Measurements from ENCODE around the gene NOL11. TPM values are rescaled to one million over a fixed set of nuclear protein-coding genes. Genes with fewer than 3 reads are reported as not detected.

The NOL11 gene
- total and polyA plus RNA-seq, 2 of the 8 experiments (the other 6 are each of a cell fraction or from before 2014, with no cell fraction given) = 58.0 to 97.2 TPM

DNA sequence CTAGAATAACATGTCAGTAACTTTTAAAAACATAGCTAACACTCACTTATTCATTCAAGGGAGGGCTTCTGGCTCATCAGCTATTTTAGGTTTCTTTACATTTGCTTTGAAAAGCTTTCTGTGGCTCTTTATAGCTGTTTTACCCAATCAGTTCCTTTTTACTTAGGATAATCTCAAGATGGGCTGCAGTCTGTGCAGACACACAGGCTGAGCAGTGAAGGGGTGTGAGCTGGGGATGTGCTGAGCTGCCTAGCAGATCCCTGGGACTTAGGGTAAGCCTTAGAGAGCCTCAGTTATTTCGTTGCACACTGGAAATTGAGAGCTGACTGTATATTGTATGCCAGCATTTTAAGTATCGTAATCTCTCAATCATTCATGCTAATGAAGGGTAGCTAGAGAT is 30.2 kb upstream of the NOL11 start (continued):
- TF ChIP-seq, protein P1, sequence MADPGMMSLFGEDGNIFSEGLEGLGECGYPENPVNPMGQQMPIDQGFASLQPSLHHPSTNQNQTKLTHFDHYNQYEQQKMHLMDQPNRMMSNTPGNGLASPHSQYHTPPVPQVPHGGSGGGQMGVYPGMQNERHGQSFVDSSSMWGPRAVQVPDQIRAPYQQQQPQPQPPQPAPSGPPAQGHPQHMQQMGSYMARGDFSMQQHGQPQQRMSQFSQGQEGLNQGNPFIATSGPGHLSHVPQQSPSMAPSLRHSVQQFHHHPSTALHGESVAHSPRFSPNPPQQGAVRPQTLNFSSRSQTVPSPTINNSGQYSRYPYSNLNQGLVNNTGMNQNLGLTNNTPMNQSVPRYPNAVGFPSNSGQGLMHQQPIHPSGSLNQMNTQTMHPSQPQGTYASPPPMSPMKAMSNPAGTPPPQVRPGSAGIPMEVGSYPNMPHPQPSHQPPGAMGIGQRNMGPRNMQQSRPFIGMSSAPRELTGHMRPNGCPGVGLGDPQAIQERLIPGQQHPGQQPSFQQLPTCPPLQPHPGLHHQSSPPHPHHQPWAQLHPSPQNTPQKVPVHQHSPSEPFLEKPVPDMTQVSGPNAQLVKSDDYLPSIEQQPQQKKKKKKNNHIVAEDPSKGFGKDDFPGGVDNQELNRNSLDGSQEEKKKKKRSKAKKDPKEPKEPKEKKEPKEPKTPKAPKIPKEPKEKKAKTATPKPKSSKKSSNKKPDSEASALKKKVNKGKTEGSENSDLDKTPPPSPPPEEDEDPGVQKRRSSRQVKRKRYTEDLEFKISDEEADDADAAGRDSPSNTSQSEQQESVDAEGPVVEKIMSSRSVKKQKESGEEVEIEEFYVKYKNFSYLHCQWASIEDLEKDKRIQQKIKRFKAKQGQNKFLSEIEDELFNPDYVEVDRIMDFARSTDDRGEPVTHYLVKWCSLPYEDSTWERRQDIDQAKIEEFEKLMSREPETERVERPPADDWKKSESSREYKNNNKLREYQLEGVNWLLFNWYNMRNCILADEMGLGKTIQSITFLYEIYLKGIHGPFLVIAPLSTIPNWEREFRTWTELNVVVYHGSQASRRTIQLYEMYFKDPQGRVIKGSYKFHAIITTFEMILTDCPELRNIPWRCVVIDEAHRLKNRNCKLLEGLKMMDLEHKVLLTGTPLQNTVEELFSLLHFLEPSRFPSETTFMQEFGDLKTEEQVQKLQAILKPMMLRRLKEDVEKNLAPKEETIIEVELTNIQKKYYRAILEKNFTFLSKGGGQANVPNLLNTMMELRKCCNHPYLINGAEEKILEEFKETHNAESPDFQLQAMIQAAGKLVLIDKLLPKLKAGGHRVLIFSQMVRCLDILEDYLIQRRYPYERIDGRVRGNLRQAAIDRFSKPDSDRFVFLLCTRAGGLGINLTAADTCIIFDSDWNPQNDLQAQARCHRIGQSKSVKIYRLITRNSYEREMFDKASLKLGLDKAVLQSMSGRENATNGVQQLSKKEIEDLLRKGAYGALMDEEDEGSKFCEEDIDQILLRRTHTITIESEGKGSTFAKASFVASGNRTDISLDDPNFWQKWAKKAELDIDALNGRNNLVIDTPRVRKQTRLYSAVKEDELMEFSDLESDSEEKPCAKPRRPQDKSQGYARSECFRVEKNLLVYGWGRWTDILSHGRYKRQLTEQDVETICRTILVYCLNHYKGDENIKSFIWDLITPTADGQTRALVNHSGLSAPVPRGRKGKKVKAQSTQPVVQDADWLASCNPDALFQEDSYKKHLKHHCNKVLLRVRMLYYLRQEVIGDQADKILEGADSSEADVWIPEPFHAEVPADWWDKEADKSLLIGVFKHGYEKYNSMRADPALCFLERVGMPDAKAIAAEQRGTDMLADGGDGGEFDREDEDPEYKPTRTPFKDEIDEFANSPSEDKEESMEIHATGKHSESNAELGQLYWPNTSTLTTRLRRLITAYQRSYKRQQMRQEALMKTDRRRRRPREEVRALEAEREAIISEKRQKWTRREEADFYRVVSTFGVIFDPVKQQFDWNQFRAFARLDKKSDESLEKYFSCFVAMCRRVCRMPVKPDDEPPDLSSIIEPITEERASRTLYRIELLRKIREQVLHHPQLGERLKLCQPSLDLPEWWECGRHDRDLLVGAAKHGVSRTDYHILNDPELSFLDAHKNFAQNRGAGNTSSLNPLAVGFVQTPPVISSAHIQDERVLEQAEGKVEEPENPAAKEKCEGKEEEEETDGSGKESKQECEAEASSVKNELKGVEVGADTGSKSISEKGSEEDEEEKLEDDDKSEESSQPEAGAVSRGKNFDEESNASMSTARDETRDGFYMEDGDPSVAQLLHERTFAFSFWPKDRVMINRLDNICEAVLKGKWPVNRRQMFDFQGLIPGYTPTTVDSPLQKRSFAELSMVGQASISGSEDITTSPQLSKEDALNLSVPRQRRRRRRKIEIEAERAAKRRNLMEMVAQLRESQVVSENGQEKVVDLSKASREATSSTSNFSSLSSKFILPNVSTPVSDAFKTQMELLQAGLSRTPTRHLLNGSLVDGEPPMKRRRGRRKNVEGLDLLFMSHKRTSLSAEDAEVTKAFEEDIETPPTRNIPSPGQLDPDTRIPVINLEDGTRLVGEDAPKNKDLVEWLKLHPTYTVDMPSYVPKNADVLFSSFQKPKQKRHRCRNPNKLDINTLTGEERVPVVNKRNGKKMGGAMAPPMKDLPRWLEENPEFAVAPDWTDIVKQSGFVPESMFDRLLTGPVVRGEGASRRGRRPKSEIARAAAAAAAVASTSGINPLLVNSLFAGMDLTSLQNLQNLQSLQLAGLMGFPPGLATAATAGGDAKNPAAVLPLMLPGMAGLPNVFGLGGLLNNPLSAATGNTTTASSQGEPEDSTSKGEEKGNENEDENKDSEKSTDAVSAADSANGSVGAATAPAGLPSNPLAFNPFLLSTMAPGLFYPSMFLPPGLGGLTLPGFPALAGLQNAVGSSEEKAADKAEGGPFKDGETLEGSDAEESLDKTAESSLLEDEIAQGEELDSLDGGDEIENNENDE (IDR thresholded peaks at IDR 0.05; ENCODE audit: insufficient replicate concordance, low read length) = no peak
- TF ChIP-seq RAD21 (IDR thresholded peaks at IDR 0.05 in 1 of 2, conservative IDR thresholded peaks at IDR 0.05 in 1 of 2; ENCODE audit: low read depth in 2 of 2, low read length in 2 of 2) (no peak), RFX5 (IDR thresholded peaks at IDR 0.05; ENCODE audit: borderline replicate concordance, low read depth, low read length) (no peak), EZH2 (IDR thresholded peaks at IDR 0.05; ENCODE audit: low read depth, low read length, severe bottlenecking) (no peak), SAP30 (IDR thresholded peaks at IDR 0.05; ENCODE audit: insufficient read depth, insufficient replicate concordance, low read length) (no peak), SIN3A (conservative IDR thresholded peaks at IDR 0.05 in 1 of 2, IDR thresholded peaks at IDR 0.05 in 1 of 2; ENCODE audit: low read depth in 1 of 2, low read length in 2 of 2) (no peak), SIRT6 (IDR thresholded peaks at IDR 0.05; ENCODE audit: low read length) (no peak), RNF2 (IDR thresholded peaks at IDR 0.05; ENCODE audit: borderline replicate concordance, low read depth, low read length, missing control alignments, poor library complexity, severe bottlenecking) (no peak)
- TF ChIP-seq, protein P2, sequence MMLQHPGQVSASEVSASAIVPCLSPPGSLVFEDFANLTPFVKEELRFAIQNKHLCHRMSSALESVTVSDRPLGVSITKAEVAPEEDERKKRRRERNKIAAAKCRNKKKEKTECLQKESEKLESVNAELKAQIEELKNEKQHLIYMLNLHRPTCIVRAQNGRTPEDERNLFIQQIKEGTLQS (IDR thresholded peaks at IDR 0.05; ENCODE audit: insufficient read depth, low read depth, low read length) = no peak
